Thyroid gland (tissue), 4 donors: ENCODE results near the gene PLEKHN1. TPM values are rescaled to one million over a fixed set of nuclear protein-coding genes. Genes with fewer than 3 reads are reported as not detected.

ENCODE experiments used
- DNase-seq, 2 donors: peaks; one replicate each; pipeline ENCODE4 v3.0.0-alpha.2; 2019
- H3K27ac ChIP-seq, 3 donors: fragments of 200-600 bp; sonication (generic); 1 replicate in 2 of 3; 2 replicates in 1 of 3; pipeline ENCODE4 v1.5.1; 2016 to 2019; ENCODE audit warnings: mild to moderate bottlenecking in 1 of 3, moderate library complexity in 1 of 3
- H3K27me3 ChIP-seq: fragments of 200-600 bp; sonication (generic); one replicate; pipeline ENCODE4 v1.5.1; 2019
- H3K36me3 ChIP-seq, 2 donors: fragments of 200-600 bp; sonication (generic); one replicate each; pipeline ENCODE4 v1.5.1; 2016 to 2019
- H3K4me1 ChIP-seq, 2 donors: fragments of 200-600 bp; sonication (generic); one replicate each; pipeline ENCODE4 v1.5.1; 2017 to 2019
- H3K4me3 ChIP-seq, 3 donors: fragments of 200-600 bp; sonication (generic); replicated peaks in 1 of 3; 1 replicate in 2 of 3; 2 replicates in 1 of 3; pipeline ENCODE4 v1.5.1; 2016; ENCODE audit warnings: mild to moderate bottlenecking in 1 of 3
- H3K9me3 ChIP-seq: fragments of 200-600 bp; sonication (generic); one replicate; pipeline ENCODE4 v1.5.1; 2017
- CTCF ChIP-seq, 6 experiments: fragments of 200-600 bp in 3 of 6; fragments of 450-650 bp in 3 of 6; sonication (generic) in 3 of 6; IDR thresholded peaks; one replicate each; pipeline ENCODE4 v1.5.1; 2016 to 2019; ENCODE audit warnings: antibody characterized with exemption in 6 of 6, mild to moderate bottlenecking in 2 of 6, inconsistent platforms in 1 of 6, moderate library complexity in 1 of 6
- POLR2A ChIP-seq, 2 donors: fragments of 450-650 bp; IDR thresholded peaks; one replicate each; pipeline ENCODE4 v1.6.1; 2017; ENCODE audit warnings: antibody characterized with exemption in 2 of 2, mild to moderate bottlenecking in 2 of 2, moderate library complexity in 1 of 2
- WGBS, 2 donors: methylation state at CpG; one replicate each; pipeline ENCODE4 v1.1.5; 2017; 5-methylcytosine and 5-hydroxymethylcytosine counted together
- intact Hi-C: fragments of 100-400 bp; cut with DNase I; formaldehyde crosslinking; loops from one replicate; pipeline ENCODE4 v1.15.1; 2023
- total RNA-seq, 4 donors: library from RNA; depleted of rRNA; stranded (reverse); fragments of >200 nt; gene quantifications; one replicate each; pipeline ENCODE4 v1.2.3, GENCODE V29; 2016

PLEKHN1 gene
- total RNA-seq, 4 donors from 2014 or later = 0.25 to 0.27 TPM; not detected in 2

GRCh38 chr1:933603-933940 is 32.7 kb upstream of the PLEKHN1 start:
- no peaks in the 10 kb centered on the region for H3K27me3 ChIP-seq
- peaks cover 9 to 34% of the 10 kb centered on the region in 2 donors for H3K4me1 ChIP-seq
- H3K27ac ChIP-seq = peak overlapping the region in 1 of 3 donors; percentile 24
- intact Hi-C loops = no loop called here
- WGBS, 2 donors = 21 to 29% methylated on average over 4 to 7 of the region's 10 CpGs
- TF ChIP-seq CTCF (IDR thresholded peaks at IDR 0.05) = no peak
- TF ChIP-seq POLR2A (IDR thresholded peaks at IDR 0.05) = no peak
- no peaks in the 10 kb centered on the region for H3K36me3 ChIP-seq
- DNase-seq = no peak
- H3K9me3 ChIP-seq = no peaks in the 10 kb centered on the region
- H3K4me3 ChIP-seq = no peak overlapping the region

GRCh38 chr1:934991-935750 is 31.1 kb upstream of the PLEKHN1 start:
- Histone ChIP-seq H3K9me3 (no peaks in the 10 kb centered on the region), H3K4me3 (no peak overlapping the region), H3K36me3 (no peaks in the 10 kb centered on the region), H3K4me1 (peaks cover 9 to 45% of the 10 kb centered on the region in 2 donors), H3K27me3 (no peaks in the 10 kb centered on the region), H3K27ac (no peak overlapping the region)
- DNase-seq = no peak
- no peak for TF ChIP-seq CTCF (IDR thresholded peaks at IDR 0.05)
- TF ChIP-seq POLR2A (IDR thresholded peaks at IDR 0.05) = no peak
- 17 to 29% methylated on average over 20 to 35 of the region's 37 CpGs for WGBS, 2 donors
- intact Hi-C loops = no loop called here

GRCh38 chr1:935751-936231 is 30.5 kb upstream of the PLEKHN1 start:
- TF ChIP-seq POLR2A (IDR thresholded peaks at IDR 0.05) (no peak), CTCF (IDR thresholded peaks at IDR 0.05) (no peak)
- H3K27ac ChIP-seq = no peak overlapping the region
- H3K27me3 ChIP-seq = no peaks in the 10 kb centered on the region
- peak in 1 of 2 donors; percentile 33 for DNase-seq
- intact Hi-C loops = no loop called here
- no peaks in the 10 kb centered on the region for H3K9me3 ChIP-seq
- no peaks in the 10 kb centered on the region for H3K36me3 ChIP-seq
- H3K4me1 ChIP-seq = peaks cover 14 to 50% of the 10 kb centered on the region in 2 donors
- 2 to 19% methylated on average over 10 to 14 of the region's 30 CpGs for WGBS, 2 donors
- H3K4me3 ChIP-seq = no peak overlapping the region

- WGBS, 2 donors = 82 to 94% methylated on average over 21 of the region's 45 CpGs
- Histone ChIP-seq H3K4me3 (no peak overlapping the region), H3K27me3 (peaks cover 6% of the 10 kb centered on the region), H3K9me3 (no peaks in the 10 kb centered on the region), H3K4me1 (peaks cover 22 to 59% of the 10 kb centered on the region in 2 donors), H3K27ac (no peak overlapping the region), H3K36me3 (no peaks in the 10 kb centered on the region)
- DNase-seq = no peak
- intact Hi-C loops = no loop called here
- TF ChIP-seq POLR2A (IDR thresholded peaks at IDR 0.05) = no peak
These were observed 29.7 kb upstream of the PLEKHN1 start for GRCh38 chr1:936348-937264.

GRCh38 chr1:937521-937920 is 28.8 kb upstream of the PLEKHN1 start:
- DNase-seq = no peak
- 84 to 92% methylated on average over 12 of the region's 16 CpGs for WGBS, 2 donors
- intact Hi-C loops = no loop called here
- H3K36me3 ChIP-seq = no peaks in the 10 kb centered on the region
- H3K27me3 ChIP-seq = peaks cover 12% of the 10 kb centered on the region
- H3K27ac ChIP-seq = no peak overlapping the region
- no peak for TF ChIP-seq POLR2A (IDR thresholded peaks at IDR 0.05)
- TF ChIP-seq CTCF (IDR thresholded peaks at IDR 0.05) = no peak
- H3K4me1 ChIP-seq = peaks cover 22 to 63% of the 10 kb centered on the region in 2 donors
- H3K9me3 ChIP-seq = no peaks in the 10 kb centered on the region
- no peak overlapping the region for H3K4me3 ChIP-seq
